Astrocyte (in vitro differentiated cells and primary cell): Measurements from ENCODE around the gene RELN.

ENCODE experiments used
- CTCF ChIP-seq: IDR thresholded peaks from 2 replicates; pipeline ENCODE4 v1.5.1; 2011; ENCODE audit warnings: low read depth, mild to moderate bottlenecking, inconsistent platforms, low read length, moderate library complexity; ENCODE audit not compliant: insufficient read depth
- EZH2 ChIP-seq: IDR thresholded peaks from 2 replicates; pipeline ENCODE4 v1.6.1; 2012; ENCODE audit warnings: mild to moderate bottlenecking, low read length, inconsistent platforms; ENCODE audit not compliant: insufficient read depth

- TF ChIP-seq CTCF (no peak), EZH2 (no peak)
These were observed 178.2 kb downstream of the RELN start for GRCh38 chr7:103811290-103811689.
